Measurements from ENCODE around the gene PTPRN2.
"Not testable (repeated sequence)": the region's sequence is repeated elsewhere in the genome, so short reads cannot be mapped to it uniquely, and the experiment has no call there.

The PTPRN2 gene

GRCh38 chr7:157847756-157848487 lies 739.7 kb downstream of the PTPRN2 start:
- DNase-seq = not testable (repeated sequence)

- DNase-seq = not testable (repeated sequence)
Observed at GRCh38 chr7:157846746-157847145, 740.9 kb downstream of the PTPRN2 start.

- no peak for DNase-seq
Observed at GRCh38 chr7:157846271-157846670, 741.4 kb downstream of the PTPRN2 start.

- DNase-seq = no peak
Observed at GRCh38 chr7:157845203-157845835, 742.3 kb downstream of the PTPRN2 start.

GRCh38 chr7:157844611-157845010 lies 743.0 kb downstream of the PTPRN2 start:
- no peak for DNase-seq

- no peak for DNase-seq
Observed at GRCh38 chr7:157844141-157844540, 743.5 kb downstream of the PTPRN2 start.

- DNase-seq = no peak
Observed at GRCh38 chr7:157843336-157844140, 744.1 kb downstream of the PTPRN2 start.

GRCh38 chr7:157841773-157842370 lies 745.8 kb downstream of the PTPRN2 start:
- DNase-seq = no peak

GRCh38 chr7:157840914-157841772 lies 746.5 kb downstream of the PTPRN2 start:
- DNase-seq = no peak

GRCh38 chr7:157840174-157840913 lies 747.3 kb downstream of the PTPRN2 start:
- DNase-seq = no peak

GRCh38 chr7:157839672-157840167 lies 747.9 kb downstream of the PTPRN2 start:
- no peak for DNase-seq

- no peak for DNase-seq
Observed at GRCh38 chr7:157839226-157839625, 748.4 kb downstream of the PTPRN2 start.

GRCh38 chr7:157837561-157837960 lies 750.1 kb downstream of the PTPRN2 start:
- DNase-seq = no peak

GRCh38 chr7:157837047-157837446 lies 750.6 kb downstream of the PTPRN2 start:
- no peak for DNase-seq

- no peak for DNase-seq
Observed at GRCh38 chr7:157834501-157835163, 753.0 kb downstream of the PTPRN2 start.

- no peak for DNase-seq
Observed at GRCh38 chr7:157832866-157833607, 754.6 kb downstream of the PTPRN2 start.

- DNase-seq = no peak
Observed at GRCh38 chr7:157832421-157832820, 755.2 kb downstream of the PTPRN2 start.

GRCh38 chr7:157832006-157832405 lies 755.6 kb downstream of the PTPRN2 start:
- DNase-seq = no peak

- no peak for DNase-seq
Observed at GRCh38 chr7:157831143-157831905, 756.3 kb downstream of the PTPRN2 start.
